WTC11 (cell line): ENCODE data around the gene C6orf132. TPM values are rescaled to one million over a fixed set of nuclear protein-coding genes. Genes with fewer than 3 reads are reported as not detected.

Experiments used
- ATAC-seq: fragments of 200-7000 bp; cut with Tn5 transposase; 2 replicates; pipeline ENCODE4 v1.10.0; 2021; ENCODE audit warnings: mild to moderate bottlenecking, moderate library complexity
- CTCF ChIA-PET: fragments of 300-600 bp; sonication (Branson Sonifier 250); formaldehyde crosslinking; loops from one replicate; lab custom pipeline; 2021; ENCODE audit warnings: antibody characterized with exemption; lab: Charles Lee
- POLR2A ChIA-PET: fragments of 350-600 bp; sonication (Branson Sonifier 250); formaldehyde crosslinking; loops from one replicate; lab custom pipeline; 2021; ENCODE audit warnings: antibody characterized with exemption; lab: Charles Lee
- DNase-seq: peaks from one replicate; pipeline ENCODE4 v3.0.0; 2021; ENCODE audit warnings: low spot score
- H3K27ac Mint-ChIP-seq: 2 replicates; pipeline ENCODE4 v1.8.0; 2021; ENCODE audit warnings: mixed read lengths
- H3K27me3 Mint-ChIP-seq: 2 replicates; pipeline ENCODE4 v1.8.0; 2021; ENCODE audit warnings: low read depth, mild to moderate bottlenecking, moderate library complexity, mixed read lengths
- H3K36me3 Mint-ChIP-seq: 2 replicates; pipeline ENCODE4 v1.8.0; 2021; ENCODE audit warnings: mixed read lengths
- H3K4me1 Mint-ChIP-seq: 2 replicates; pipeline ENCODE4 v1.8.0; 2022; ENCODE audit warnings: mixed read lengths
- H3K4me3 Mint-ChIP-seq: 2 replicates; pipeline ENCODE4 v1.8.0; 2021; ENCODE audit warnings: mild to moderate bottlenecking, moderate library complexity, mixed read lengths
- H3K9me3 Mint-ChIP-seq: 2 replicates; pipeline ENCODE4 v1.8.0; 2021; ENCODE audit warnings: mixed read lengths
- CREB1 ChIP-seq: sonication (generic); formaldehyde crosslinking; IDR thresholded peaks from 2 replicates; pipeline ENCODE4 v1.8.0; 2023; ENCODE audit warnings: mild to moderate bottlenecking, missing genetic modification reagents
- FOXK1 ChIP-seq: sonication (generic); formaldehyde crosslinking; IDR thresholded peaks from 2 replicates; pipeline ENCODE4 v1.8.0; 2022; ENCODE audit warnings: mild to moderate bottlenecking, moderate library complexity, missing genetic modification reagents
- HMGA2 ChIP-seq: fragments of 250-450 bp; sonication (Bioruptor Pico); IDR thresholded peaks from 2 replicates; pipeline ENCODE4 v1.4.0; 2021; ENCODE audit warnings: mild to moderate bottlenecking, moderate library complexity
- IRF2 ChIP-seq: sonication (generic); formaldehyde crosslinking; IDR thresholded peaks from 2 replicates; pipeline ENCODE4 v1.8.0; 2022; ENCODE audit warnings: low read depth, missing genetic modification reagents, borderline replicate concordance
- JUN ChIP-seq: sonication (generic); formaldehyde crosslinking; IDR thresholded peaks from 2 replicates; pipeline ENCODE4 v1.8.0; 2023; ENCODE audit warnings: mild to moderate bottlenecking, missing genetic modification reagents
- NFE2L1 ChIP-seq: sonication (generic); formaldehyde crosslinking; IDR thresholded peaks from 2 replicates; pipeline ENCODE4 v1.8.1; 2023; ENCODE audit warnings: missing genetic modification reagents
- NR2C2 ChIP-seq: sonication (generic); formaldehyde crosslinking; IDR thresholded peaks from 2 replicates; pipeline ENCODE4 v1.8.0; 2022; ENCODE audit warnings: mild to moderate bottlenecking, missing genetic modification reagents
- NR3C1 ChIP-seq: sonication (generic); formaldehyde crosslinking; conservative IDR thresholded peaks from 2 replicates; pipeline ENCODE4 v1.8.1; 2023; ENCODE audit warnings: low read depth, mild to moderate bottlenecking, missing genetic modification reagents
- SOX15 ChIP-seq: fragments of 250-450 bp; sonication (Bioruptor Pico); IDR thresholded peaks from 2 replicates; pipeline ENCODE4 v1.9.0; 2021; ENCODE audit warnings: mild to moderate bottlenecking
- SP1 ChIP-seq: sonication (generic); formaldehyde crosslinking; conservative IDR thresholded peaks from 2 replicates; pipeline ENCODE4 v1.8.1; 2022; ENCODE audit warnings: missing genetic modification reagents
- ZNF396 ChIP-seq: fragments of 250-450 bp; sonication (Bioruptor Pico); IDR thresholded peaks from 2 replicates; pipeline ENCODE4 v1.8.0; 2021; ENCODE audit warnings: mild to moderate bottlenecking, moderate library complexity, borderline replicate concordance
- ZNF416 ChIP-seq: fragments of 250-450 bp; sonication (Bioruptor Pico); IDR thresholded peaks from 2 replicates; pipeline ENCODE4 v1.9.0; 2021; ENCODE audit warnings: mild to moderate bottlenecking, inconsistent platforms
- total RNA-seq: library from RNA; stranded (reverse); gene quantifications from 3 replicates; pipeline ENCODE4 v1.2.3, GENCODE V29; 2021
- TF ChIP-seq, protein P1 (sequence below): fragments of 250-450 bp; sonication (Bioruptor Pico); IDR thresholded peaks from 2 replicates; pipeline ENCODE4 v1.8.0; 2021; ENCODE audit warnings: mild to moderate bottlenecking
- TF ChIP-seq, protein P2 (sequence below): sonication (generic); formaldehyde crosslinking; IDR thresholded peaks from 2 replicates; pipeline ENCODE4 v1.8.0; 2022; ENCODE audit warnings: mild to moderate bottlenecking, missing genetic modification reagents
- TF ChIP-seq, protein P3 (sequence below): sonication (generic); formaldehyde crosslinking; IDR thresholded peaks from 2 replicates; pipeline ENCODE4 v1.8.1; 2022; ENCODE audit warnings: low read depth, mild to moderate bottlenecking, moderate library complexity, missing genetic modification reagents, borderline replicate concordance
- TF ChIP-seq, protein P4 (sequence below): sonication (generic); formaldehyde crosslinking; IDR thresholded peaks from 2 replicates; pipeline ENCODE4 v1.8.1; 2022; ENCODE audit warnings: missing genetic modification reagents, borderline replicate concordance
- TF ChIP-seq, protein P5 (sequence below): fragments of 250-450 bp; sonication (Bioruptor Pico); IDR thresholded peaks from 2 replicates; pipeline ENCODE4 v1.9.0; 2021; ENCODE audit warnings: mild to moderate bottlenecking
- TF ChIP-seq, protein P6 (sequence below): sonication (generic); formaldehyde crosslinking; IDR thresholded peaks from 2 replicates; pipeline ENCODE4 v1.8.1; 2023; ENCODE audit warnings: mild to moderate bottlenecking, moderate library complexity, missing genetic modification reagents

Gene C6orf132
- total RNA-seq, 1 experiment from 2014 or later = 52.6 TPM

DNA sequence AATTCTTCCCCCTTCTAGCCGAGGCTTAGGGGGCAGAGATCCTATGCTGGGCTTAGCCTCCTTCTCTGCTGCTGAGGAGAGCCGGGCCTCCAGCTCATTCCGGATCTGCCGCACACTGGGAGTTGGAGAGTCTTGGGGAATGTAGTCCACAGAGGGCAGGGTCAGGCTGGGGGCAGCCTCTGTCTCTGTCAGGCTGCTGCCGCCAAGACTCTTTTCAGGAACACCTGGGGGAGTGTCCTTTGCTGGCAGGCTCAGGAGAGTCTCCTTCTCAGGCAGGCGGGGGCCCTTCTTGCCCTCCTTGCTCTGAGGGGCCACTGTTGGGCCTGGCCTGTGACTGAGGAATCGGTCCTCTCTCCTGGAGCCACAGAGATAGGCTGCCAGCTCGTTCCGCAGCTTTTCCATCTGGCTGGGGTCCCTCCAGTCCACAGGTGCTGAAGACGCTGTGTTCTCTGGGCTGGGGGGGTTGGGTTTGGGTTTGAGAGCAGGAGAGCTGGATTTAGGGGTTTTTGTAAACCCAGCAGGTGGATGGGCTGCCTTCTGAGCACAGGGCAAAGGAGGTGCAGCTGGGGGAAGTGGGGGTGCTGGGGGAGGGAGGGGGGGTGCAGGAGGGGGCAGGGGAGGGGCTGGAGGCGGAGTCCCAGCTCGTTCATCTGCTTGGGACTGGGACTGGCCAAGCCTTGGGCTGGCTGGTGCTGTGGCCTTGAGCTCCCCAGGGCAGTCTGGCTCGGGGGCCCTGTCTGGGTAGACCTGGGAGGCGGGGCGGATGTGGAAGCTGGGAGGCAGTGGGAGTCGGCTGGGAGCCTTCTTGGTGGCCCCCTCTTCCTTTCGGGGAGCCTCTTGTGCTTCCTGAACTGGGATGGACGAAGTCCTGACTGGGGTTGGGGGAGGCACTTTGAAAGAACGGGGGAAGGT is 36.1 kb downstream of the C6orf132 start:
- H3K27ac Mint-ChIP-seq = peak overlapping the region; percentile 49; the same call in 1 of the 2 replicates
- H3K36me3 Mint-ChIP-seq = peaks cover 50% of the 10 kb centered on the region
- ChIA-PET POLR2A (interaction anchor here (0.7 to 2.1 kb wide), 3 partner anchors 31 to 372 kb away, joined by 4 to 5 read pairs (median 4); partner anchors contain the start of gene C6orf132), CTCF (interaction anchor here (2.9 to 4.5 kb wide), 4 partner anchors 16 to 70 kb away, joined by 17 to 127 read pairs (median 33); no protein-coding TSS in a partner anchor)
- TF ChIP-seq, protein P1, sequence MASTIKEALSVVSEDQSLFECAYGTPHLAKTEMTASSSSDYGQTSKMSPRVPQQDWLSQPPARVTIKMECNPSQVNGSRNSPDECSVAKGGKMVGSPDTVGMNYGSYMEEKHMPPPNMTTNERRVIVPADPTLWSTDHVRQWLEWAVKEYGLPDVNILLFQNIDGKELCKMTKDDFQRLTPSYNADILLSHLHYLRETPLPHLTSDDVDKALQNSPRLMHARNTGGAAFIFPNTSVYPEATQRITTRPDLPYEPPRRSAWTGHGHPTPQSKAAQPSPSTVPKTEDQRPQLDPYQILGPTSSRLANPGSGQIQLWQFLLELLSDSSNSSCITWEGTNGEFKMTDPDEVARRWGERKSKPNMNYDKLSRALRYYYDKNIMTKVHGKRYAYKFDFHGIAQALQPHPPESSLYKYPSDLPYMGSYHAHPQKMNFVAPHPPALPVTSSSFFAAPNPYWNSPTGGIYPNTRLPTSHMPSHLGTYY (CRISPR knock-in tag) = no peak
- TF ChIP-seq, protein P2, sequence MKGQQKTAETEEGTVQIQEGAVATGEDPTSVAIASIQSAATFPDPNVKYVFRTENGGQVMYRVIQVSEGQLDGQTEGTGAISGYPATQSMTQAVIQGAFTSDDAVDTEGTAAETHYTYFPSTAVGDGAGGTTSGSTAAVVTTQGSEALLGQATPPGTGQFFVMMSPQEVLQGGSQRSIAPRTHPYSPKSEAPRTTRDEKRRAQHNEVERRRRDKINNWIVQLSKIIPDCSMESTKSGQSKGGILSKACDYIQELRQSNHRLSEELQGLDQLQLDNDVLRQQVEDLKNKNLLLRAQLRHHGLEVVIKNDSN (CRISPR knock-in tag) = no peak
- TF ChIP-seq IRF2 (CRISPR knock-in tag) (no peak), SP1 (CRISPR knock-in tag) (no peak), NR2C2 (CRISPR knock-in tag) (no peak), JUN (CRISPR knock-in tag) (no peak), FOXK1 (CRISPR knock-in tag) (no peak)
- TF ChIP-seq, protein P3, sequence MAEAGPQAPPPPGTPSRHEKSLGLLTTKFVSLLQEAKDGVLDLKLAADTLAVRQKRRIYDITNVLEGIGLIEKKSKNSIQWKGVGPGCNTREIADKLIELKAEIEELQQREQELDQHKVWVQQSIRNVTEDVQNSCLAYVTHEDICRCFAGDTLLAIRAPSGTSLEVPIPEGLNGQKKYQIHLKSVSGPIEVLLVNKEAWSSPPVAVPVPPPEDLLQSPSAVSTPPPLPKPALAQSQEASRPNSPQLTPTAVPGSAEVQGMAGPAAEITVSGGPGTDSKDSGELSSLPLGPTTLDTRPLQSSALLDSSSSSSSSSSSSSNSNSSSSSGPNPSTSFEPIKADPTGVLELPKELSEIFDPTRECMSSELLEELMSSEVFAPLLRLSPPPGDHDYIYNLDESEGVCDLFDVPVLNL = no peak
- TF ChIP-seq, protein P4, sequence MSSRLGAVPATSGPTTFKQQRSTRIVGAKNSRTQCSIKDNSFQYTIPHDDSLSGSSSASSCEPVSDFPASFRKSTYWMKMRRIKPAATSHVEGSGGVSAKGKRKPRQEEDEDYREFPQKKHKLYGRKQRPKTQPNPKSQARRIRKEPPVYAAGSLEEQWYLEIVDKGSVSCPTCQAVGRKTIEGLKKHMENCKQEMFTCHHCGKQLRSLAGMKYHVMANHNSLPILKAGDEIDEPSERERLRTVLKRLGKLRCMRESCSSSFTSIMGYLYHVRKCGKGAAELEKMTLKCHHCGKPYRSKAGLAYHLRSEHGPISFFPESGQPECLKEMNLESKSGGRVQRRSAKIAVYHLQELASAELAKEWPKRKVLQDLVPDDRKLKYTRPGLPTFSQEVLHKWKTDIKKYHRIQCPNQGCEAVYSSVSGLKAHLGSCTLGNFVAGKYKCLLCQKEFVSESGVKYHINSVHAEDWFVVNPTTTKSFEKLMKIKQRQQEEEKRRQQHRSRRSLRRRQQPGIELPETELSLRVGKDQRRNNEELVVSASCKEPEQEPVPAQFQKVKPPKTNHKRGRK (CRISPR knock-in tag) = no peak
- H3K4me1 Mint-ChIP-seq = peaks cover 13% of the 10 kb centered on the region
- H3K9me3 Mint-ChIP-seq = no peaks in the 10 kb centered on the region
- DNase-seq = peak; percentile 26
- H3K4me3 Mint-ChIP-seq = no peak overlapping the region
- peaks cover 4% of the 10 kb centered on the region for H3K27me3 Mint-ChIP-seq
- ATAC-seq = no peak

DNA sequence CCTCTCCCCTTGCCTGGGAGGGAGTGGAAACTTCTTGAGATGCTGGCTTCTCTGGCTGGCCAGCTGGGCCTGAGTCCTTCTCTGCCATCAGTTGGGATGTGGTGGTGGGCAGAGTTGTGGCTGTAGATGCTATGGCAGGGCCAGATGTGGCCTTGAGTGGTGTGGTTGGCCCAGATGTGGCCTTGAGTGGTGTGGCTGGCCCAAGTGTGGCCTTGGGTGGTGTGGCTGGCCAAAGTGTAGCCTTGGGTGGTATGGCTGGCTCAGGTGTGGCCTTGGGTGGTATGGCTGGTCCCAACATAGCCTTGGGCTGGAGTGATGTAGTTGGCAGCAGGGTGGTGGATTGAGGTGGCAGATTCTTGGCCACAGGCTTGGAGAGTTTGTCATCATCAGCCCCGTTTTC is 36.7 kb downstream of the C6orf132 start:
- ChIA-PET POLR2A (interaction anchor here (0.7 to 2.1 kb wide), 3 partner anchors 32 to 371 kb away, joined by 4 to 5 read pairs (median 4); partner anchors contain the start of gene C6orf132), CTCF (interaction anchor here (1.2 to 4.5 kb wide), 8 partner anchors 15 to 319 kb away, joined by 6 to 127 read pairs (median 19); no protein-coding TSS in a partner anchor)
- no peak for ATAC-seq
- Mint-ChIP-seq H3K27ac (peak overlapping the region; percentile 49; the same call in 1 of the 2 replicates), H3K27me3 (peaks cover 5% of the 10 kb centered on the region), H3K4me3 (no peak overlapping the region), H3K9me3 (no peaks in the 10 kb centered on the region), H3K4me1 (peaks cover 16% of the 10 kb centered on the region), H3K36me3 (peaks cover 50% of the 10 kb centered on the region)
- DNase-seq = no peak
- no peak for TF ChIP-seq FOXK1 (CRISPR knock-in tag)
- TF ChIP-seq NR3C1 = no peak
- no peak for TF ChIP-seq HMGA2
- TF ChIP-seq NFE2L1 = no peak
- no peak for TF ChIP-seq ZNF416 (CRISPR knock-in tag)

DNA sequence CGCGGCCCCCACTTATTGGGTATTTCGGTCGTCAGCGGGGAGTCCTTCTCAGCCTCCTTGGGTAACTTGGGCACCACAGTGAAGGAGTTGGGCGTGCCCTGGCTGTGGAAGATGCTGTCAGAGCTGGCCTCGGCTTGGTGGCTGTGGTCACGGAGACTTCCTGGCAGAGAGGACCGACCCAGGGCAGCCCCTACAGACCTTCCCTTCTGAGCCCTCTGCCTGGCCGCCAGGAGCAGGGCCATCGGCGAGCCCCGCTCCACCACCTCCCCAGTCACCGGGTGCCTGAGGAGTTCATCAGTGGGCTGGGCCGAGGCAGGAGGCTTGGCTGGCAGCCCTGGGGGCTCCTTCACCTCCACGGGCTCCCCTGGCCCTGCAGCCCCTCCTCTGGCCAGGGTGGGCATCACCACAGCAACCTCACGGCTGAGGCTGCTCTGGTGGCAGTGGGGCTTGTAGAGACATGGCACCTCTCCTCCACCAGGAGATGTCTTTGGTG is 37.2 kb downstream of the C6orf132 start:
- peak; percentile 32 for DNase-seq
- ChIA-PET CTCF (interaction anchor here (0.6 to 4.5 kb wide), 44 partner anchors 8 to 686 kb away, joined by 3 to 127 read pairs (median 8); partner anchors contain the start of genes BYSL, C6orf132, FRS3 and GUCA1B), POLR2A (interaction anchor here (0.5 to 2.1 kb wide), 4 partner anchors 9 to 110 kb away, joined by 3 to 5 read pairs (median 4); partner anchors contain the start of gene C6orf132)
- no peaks in the 10 kb centered on the region for H3K9me3 Mint-ChIP-seq
- peak overlapping the region; percentile 46 for H3K4me3 Mint-ChIP-seq
- no peak overlapping the region for H3K27ac Mint-ChIP-seq
- H3K36me3 Mint-ChIP-seq = peaks cover 45% of the 10 kb centered on the region
- H3K4me1 Mint-ChIP-seq = peaks cover 17% of the 10 kb centered on the region
- ATAC-seq = peak; percentile 17
- peaks cover 5% of the 10 kb centered on the region for H3K27me3 Mint-ChIP-seq
- TF ChIP-seq SOX15 (CRISPR knock-in tag) (no peak), CREB1 (CRISPR knock-in tag) (no peak), ZNF396 (CRISPR knock-in tag) (no peak)
- TF ChIP-seq, protein P5, sequence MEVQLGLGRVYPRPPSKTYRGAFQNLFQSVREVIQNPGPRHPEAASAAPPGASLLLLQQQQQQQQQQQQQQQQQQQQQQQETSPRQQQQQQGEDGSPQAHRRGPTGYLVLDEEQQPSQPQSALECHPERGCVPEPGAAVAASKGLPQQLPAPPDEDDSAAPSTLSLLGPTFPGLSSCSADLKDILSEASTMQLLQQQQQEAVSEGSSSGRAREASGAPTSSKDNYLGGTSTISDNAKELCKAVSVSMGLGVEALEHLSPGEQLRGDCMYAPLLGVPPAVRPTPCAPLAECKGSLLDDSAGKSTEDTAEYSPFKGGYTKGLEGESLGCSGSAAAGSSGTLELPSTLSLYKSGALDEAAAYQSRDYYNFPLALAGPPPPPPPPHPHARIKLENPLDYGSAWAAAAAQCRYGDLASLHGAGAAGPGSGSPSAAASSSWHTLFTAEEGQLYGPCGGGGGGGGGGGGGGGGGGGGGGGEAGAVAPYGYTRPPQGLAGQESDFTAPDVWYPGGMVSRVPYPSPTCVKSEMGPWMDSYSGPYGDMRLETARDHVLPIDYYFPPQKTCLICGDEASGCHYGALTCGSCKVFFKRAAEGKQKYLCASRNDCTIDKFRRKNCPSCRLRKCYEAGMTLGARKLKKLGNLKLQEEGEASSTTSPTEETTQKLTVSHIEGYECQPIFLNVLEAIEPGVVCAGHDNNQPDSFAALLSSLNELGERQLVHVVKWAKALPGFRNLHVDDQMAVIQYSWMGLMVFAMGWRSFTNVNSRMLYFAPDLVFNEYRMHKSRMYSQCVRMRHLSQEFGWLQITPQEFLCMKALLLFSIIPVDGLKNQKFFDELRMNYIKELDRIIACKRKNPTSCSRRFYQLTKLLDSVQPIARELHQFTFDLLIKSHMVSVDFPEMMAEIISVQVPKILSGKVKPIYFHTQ (CRISPR knock-in tag) = no peak
- TF ChIP-seq, protein P6, sequence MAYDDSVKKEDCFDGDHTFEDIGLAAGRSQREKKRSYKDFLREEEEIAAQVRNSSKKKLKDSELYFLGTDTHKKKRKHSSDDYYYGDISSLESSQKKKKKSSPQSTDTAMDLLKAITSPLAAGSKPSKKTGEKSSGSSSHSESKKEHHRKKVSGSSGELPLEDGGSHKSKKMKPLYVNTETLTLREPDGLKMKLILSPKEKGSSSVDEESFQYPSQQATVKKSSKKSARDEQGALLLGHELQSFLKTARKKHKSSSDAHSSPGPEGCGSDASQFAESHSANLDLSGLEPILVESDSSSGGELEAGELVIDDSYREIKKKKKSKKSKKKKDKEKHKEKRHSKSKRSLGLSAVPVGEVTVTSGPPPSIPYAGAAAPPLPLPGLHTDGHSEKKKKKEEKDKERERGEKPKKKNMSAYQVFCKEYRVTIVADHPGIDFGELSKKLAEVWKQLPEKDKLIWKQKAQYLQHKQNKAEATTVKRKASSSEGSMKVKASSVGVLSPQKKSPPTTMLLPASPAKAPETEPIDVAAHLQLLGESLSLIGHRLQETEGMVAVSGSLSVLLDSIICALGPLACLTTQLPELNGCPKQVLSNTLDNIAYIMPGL = no peak
